WTC11 (cell line): Measurements from ENCODE around the gene EHBP1.

Experiments
- AFF4 ChIP-seq: sonication (generic); formaldehyde crosslinking; IDR thresholded peaks from 2 replicates; pipeline ENCODE4 v1.8.1; 2023; ENCODE audit warnings: mild to moderate bottlenecking, missing genetic modification reagents, borderline replicate concordance
- CREB1 ChIP-seq: sonication (generic); formaldehyde crosslinking; IDR thresholded peaks from 2 replicates; pipeline ENCODE4 v1.8.0; 2023; ENCODE audit warnings: mild to moderate bottlenecking, missing genetic modification reagents
- CTCF ChIP-seq: fragments of 200-600 bp; IDR thresholded peaks from 2 replicates; pipeline ENCODE4 v1.8.0; 2022; ENCODE audit warnings: antibody characterized with exemption
- ETV6 ChIP-seq: sonication (generic); formaldehyde crosslinking; IDR thresholded peaks from 2 replicates; pipeline ENCODE4 v1.8.1; 2022; ENCODE audit warnings: mild to moderate bottlenecking, missing genetic modification reagents
- FOXK1 ChIP-seq: sonication (generic); formaldehyde crosslinking; IDR thresholded peaks from 2 replicates; pipeline ENCODE4 v1.8.0; 2022; ENCODE audit warnings: mild to moderate bottlenecking, moderate library complexity, missing genetic modification reagents
- IRF2 ChIP-seq: sonication (generic); formaldehyde crosslinking; IDR thresholded peaks from 2 replicates; pipeline ENCODE4 v1.8.0; 2022; ENCODE audit warnings: low read depth, missing genetic modification reagents, borderline replicate concordance
- RELA ChIP-seq: sonication (generic); formaldehyde crosslinking; IDR thresholded peaks from 2 replicates; pipeline ENCODE4 v1.8.1; 2022; ENCODE audit warnings: missing genetic modification reagents, mild to moderate bottlenecking, borderline replicate concordance
- TP53 ChIP-seq: sonication (generic); formaldehyde crosslinking; IDR thresholded peaks from 2 replicates; pipeline ENCODE4 v1.8.1; 2023; ENCODE audit warnings: mild to moderate bottlenecking, missing genetic modification reagents
- USF1 ChIP-seq: sonication (generic); formaldehyde crosslinking; IDR thresholded peaks from 2 replicates; pipeline ENCODE4 v1.8.0; 2022; ENCODE audit warnings: mild to moderate bottlenecking, missing genetic modification reagents
- USF2 ChIP-seq: sonication (generic); formaldehyde crosslinking; IDR thresholded peaks from 2 replicates; pipeline ENCODE4 v1.8.1; 2023; ENCODE audit warnings: mild to moderate bottlenecking, missing genetic modification reagents, moderate library complexity
- ZBTB21 ChIP-seq: sonication (generic); formaldehyde crosslinking; IDR thresholded peaks from 2 replicates; pipeline ENCODE4 v1.8.1; 2023; ENCODE audit warnings: mild to moderate bottlenecking, missing genetic modification reagents, borderline replicate concordance

GRCh38 chr2:62662554-62662953, 43.0 kb upstream of the EHBP1 start:
- no peak for TF ChIP-seq RELA
- TF ChIP-seq USF1 (CRISPR knock-in tag): no peak
- TF ChIP-seq ETV6: no peak
- no peak for TF ChIP-seq IRF2 (CRISPR knock-in tag)
- TF ChIP-seq USF2 (CRISPR knock-in tag): no peak
- TF ChIP-seq TP53 (CRISPR knock-in tag): no peak
- no peak for TF ChIP-seq ZBTB21 (CRISPR knock-in tag)
- no peak for TF ChIP-seq CTCF
- TF ChIP-seq FOXK1 (CRISPR knock-in tag): no peak
- TF ChIP-seq CREB1 (CRISPR knock-in tag): no peak
- no peak for TF ChIP-seq AFF4
